Measurements from ENCODE around the gene TNFRSF13B.

The TNFRSF13B gene

GRCh38 chr17:16932611-16933010 is 39.3 kb downstream of the TNFRSF13B start:
- Mint-ChIP-seq H3K4me1 (no peaks in the 10 kb centered on the region), H3K4me3 (no peak overlapping the region), H3K27ac (no peak overlapping the region), H3K9me3 (no peaks in the 10 kb centered on the region), H3K27me3 (peaks cover under 1% of the 10 kb centered on the region)
- DNase-seq (no peak), ATAC-seq (no peak)

- H3K4me1 Mint-ChIP-seq: no peaks in the 10 kb centered on the region
- no peak for DNase-seq
- no peaks in the 10 kb centered on the region for H3K9me3 Mint-ChIP-seq
- no peak overlapping the region for H3K27ac Mint-ChIP-seq
- no peaks in the 10 kb centered on the region for H3K27me3 Mint-ChIP-seq
- no peak for ATAC-seq
- no peak overlapping the region for H3K4me3 Mint-ChIP-seq
Measured at GRCh38 chr17:16932156-16932555, 39.8 kb downstream of the TNFRSF13B start.

DNA sequence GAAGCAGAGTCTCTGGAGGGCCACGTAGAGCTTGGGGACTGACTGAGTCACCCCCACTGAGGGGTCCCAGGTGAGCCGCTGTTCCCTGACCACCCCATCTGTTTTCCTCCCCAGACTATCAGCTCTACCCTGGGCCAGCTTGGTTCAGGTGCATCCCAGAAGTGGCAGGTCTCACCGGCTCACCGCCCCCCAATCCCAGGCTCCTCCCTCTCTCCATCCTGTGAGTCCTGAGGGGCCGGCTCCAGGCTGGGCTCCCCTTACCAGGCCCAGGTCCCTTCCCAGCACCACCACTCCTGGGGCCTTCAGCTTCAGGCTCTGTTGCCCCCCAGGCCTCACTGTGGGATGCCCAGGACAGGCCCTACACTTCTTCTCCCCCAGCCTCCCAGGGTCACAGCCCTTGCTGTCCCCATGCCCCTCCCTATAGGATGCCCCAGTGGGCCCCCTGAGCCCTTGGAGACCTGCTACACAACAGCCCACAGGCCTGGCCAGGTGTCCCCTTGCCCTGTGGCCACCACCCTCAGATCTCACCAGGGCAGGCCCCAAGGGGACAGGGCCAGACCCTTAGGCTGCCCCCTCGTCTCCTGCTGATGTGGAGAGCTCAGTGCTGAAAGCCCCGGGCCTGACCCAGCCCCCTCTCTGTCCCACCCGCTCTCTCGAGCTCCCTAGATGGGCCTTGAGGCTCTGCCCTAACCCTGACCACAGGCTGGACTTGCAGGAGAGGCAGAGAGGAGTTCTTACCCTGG is 40.4 kb downstream of the TNFRSF13B start:
- peak overlapping the region in 1 of 2 donors; percentile 34 for H3K27ac Mint-ChIP-seq
- ATAC-seq (no peak), DNase-seq (no peak)
- H3K4me1 Mint-ChIP-seq: no peaks in the 10 kb centered on the region
- no peak overlapping the region for H3K4me3 Mint-ChIP-seq
- H3K27me3 Mint-ChIP-seq: no peaks in the 10 kb centered on the region
- H3K9me3 Mint-ChIP-seq: no peaks in the 10 kb centered on the region

- no peak for ATAC-seq
- Mint-ChIP-seq H3K27me3 (no peaks in the 10 kb centered on the region), H3K4me3 (no peak overlapping the region), H3K4me1 (no peaks in the 10 kb centered on the region), H3K27ac (peak overlapping the region; percentile 9 to 49), H3K9me3 (no peaks in the 10 kb centered on the region)
- DNase-seq: no peak
Measured at GRCh38 chr17:16930571-16931317, 41.2 kb downstream of the TNFRSF13B start.

GRCh38 chr17:16929757-16930520 is 42.0 kb downstream of the TNFRSF13B start:
- DNase-seq: no peak
- Mint-ChIP-seq H3K4me1 (no peaks in the 10 kb centered on the region), H3K27ac (peak overlapping the region in 1 of 2 donors; percentile 9), H3K4me3 (no peak overlapping the region), H3K9me3 (no peaks in the 10 kb centered on the region), H3K27me3 (no peaks in the 10 kb centered on the region)
- ATAC-seq: no peak

GRCh38 chr17:16929035-16929680 is 42.8 kb downstream of the TNFRSF13B start:
- DNase-seq: no peak
- no peaks in the 10 kb centered on the region for H3K27me3 Mint-ChIP-seq
- no peak for ATAC-seq
- H3K4me3 Mint-ChIP-seq: no peak overlapping the region
- no peaks in the 10 kb centered on the region for H3K4me1 Mint-ChIP-seq
- H3K27ac Mint-ChIP-seq: peak overlapping the region in 1 of 2 donors; percentile 35
- H3K9me3 Mint-ChIP-seq: no peaks in the 10 kb centered on the region

DNA sequence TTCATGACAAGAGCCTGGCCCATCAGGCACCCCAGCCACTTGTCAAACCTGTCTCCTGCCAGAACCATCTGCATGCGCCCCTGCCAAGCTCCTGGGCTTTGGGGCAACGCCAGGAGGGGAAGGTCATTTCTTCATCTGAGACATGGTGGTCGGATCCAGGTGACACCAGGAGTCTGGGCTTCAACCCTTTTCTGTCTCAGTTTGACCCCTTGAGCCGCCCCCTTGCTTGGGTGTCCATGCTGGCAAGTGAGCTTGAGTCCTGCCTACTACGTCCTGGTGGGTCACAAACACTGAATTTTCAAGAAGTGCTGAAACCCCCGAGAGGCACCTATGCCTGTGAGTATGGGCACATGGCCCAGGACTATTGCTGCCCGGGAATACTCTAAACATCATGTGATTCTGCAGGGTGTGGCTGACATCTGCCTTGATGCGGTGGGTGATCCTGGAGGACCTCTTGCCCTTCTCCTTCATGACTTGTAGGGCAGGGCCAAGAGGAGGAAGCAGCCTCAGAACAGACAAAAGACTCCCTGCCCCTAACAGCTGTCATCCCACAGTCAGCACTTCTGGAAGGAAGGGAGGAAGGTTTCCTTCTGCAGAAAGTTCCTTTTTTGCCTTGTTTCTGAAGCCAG is 43.4 kb downstream of the TNFRSF13B start:
- ATAC-seq: no peak

GRCh38 chr17:16927641-16928321 is 44.1 kb downstream of the TNFRSF13B start:
- no peak overlapping the region for H3K4me3 Mint-ChIP-seq

More for the DNA sequence above, 43.4 kb downstream of the TNFRSF13B start:
- Mint-ChIP-seq H3K4me3 (no peak overlapping the region), H3K9me3 (no peaks in the 10 kb centered on the region), H3K27ac (no peak overlapping the region), H3K27me3 (no peaks in the 10 kb centered on the region), H3K4me1 (no peaks in the 10 kb centered on the region)
- DNase-seq: no peak

DNA sequence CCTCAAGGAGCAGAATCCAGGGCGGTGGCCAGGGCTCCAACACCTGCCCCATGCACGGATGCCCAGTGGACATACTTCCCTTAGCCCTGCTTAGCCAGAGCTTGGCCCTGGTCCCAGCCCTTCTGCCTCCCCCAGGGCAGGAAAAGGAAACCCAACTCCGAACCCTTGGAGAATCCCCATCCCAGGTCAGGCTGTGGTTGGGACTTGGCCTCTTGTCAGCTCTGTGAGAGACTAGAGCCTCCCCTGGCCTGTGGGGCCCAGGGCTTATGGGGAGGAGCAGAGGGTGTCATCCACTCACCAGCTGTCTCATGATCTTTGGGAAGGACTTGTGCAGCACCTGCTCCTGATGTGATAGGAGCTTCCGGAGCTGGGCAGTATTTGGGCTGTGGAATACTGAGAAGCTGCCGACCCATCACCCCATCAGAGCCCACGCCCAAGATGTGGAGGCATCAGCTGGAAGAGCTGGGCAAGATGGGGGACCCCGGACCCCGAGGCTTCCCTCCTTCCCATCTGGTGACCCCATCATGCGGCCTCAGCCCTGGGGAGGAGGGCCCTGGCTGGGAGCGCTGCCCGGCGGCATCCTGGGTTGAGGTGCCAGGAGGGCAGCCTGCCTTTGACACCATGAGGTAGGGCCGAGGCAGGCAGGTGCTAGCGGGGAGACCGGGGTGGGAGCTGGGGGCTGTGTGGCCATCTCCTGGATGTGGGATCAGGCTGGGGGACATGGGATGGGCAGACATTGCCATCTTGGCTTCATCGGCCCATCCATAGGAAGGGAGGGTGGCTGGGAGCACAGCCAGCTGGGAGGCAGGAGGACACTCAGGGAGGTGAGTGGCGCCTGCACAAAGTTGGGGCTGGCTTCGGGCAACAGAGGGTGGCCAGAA is 45.1 kb downstream of the TNFRSF13B start:
- Mint-ChIP-seq H3K4me3 (no peak overlapping the region), H3K4me1 (no peaks in the 10 kb centered on the region), H3K27me3 (no peaks in the 10 kb centered on the region), H3K27ac (peak overlapping the region in 1 of 2 donors; percentile 27), H3K9me3 (no peaks in the 10 kb centered on the region)
- no peak for ATAC-seq
- DNase-seq: no peak

More at GRCh38 chr17:16927641-16928321, 44.1 kb downstream of the TNFRSF13B start:
- ATAC-seq (no peak), DNase-seq (no peak)
- no peaks in the 10 kb centered on the region for H3K4me1 Mint-ChIP-seq
- H3K27me3 Mint-ChIP-seq: no peaks in the 10 kb centered on the region
- no peak overlapping the region for H3K27ac Mint-ChIP-seq
- no peaks in the 10 kb centered on the region for H3K9me3 Mint-ChIP-seq

GRCh38 chr17:16926061-16926511 is 45.8 kb downstream of the TNFRSF13B start:
- ATAC-seq: no peak

GRCh38 chr17:16925461-16926060 is 46.4 kb downstream of the TNFRSF13B start:
- H3K4me3 Mint-ChIP-seq: no peak overlapping the region

More at GRCh38 chr17:16926061-16926511, 45.8 kb downstream of the TNFRSF13B start:
- no peaks in the 10 kb centered on the region for H3K4me1 Mint-ChIP-seq
- H3K4me3 Mint-ChIP-seq: no peak overlapping the region
- DNase-seq: no peak
- H3K9me3 Mint-ChIP-seq: no peaks in the 10 kb centered on the region
- H3K27ac Mint-ChIP-seq: peak overlapping the region in 1 of 2 donors; percentile 27
- H3K27me3 Mint-ChIP-seq: no peaks in the 10 kb centered on the region

GRCh38 chr17:16924696-16925440 is 47.0 kb downstream of the TNFRSF13B start:
- H3K4me1 Mint-ChIP-seq: no peaks in the 10 kb centered on the region

More at GRCh38 chr17:16925461-16926060, 46.4 kb downstream of the TNFRSF13B start:
- no peaks in the 10 kb centered on the region for H3K9me3 Mint-ChIP-seq
- ATAC-seq (peak; percentile 36), DNase-seq (no peak)
- H3K4me1 Mint-ChIP-seq: no peaks in the 10 kb centered on the region
- no peak overlapping the region for H3K27ac Mint-ChIP-seq
- no peaks in the 10 kb centered on the region for H3K27me3 Mint-ChIP-seq

More at GRCh38 chr17:16924696-16925440, 47.0 kb downstream of the TNFRSF13B start:
- Mint-ChIP-seq H3K27ac (peak overlapping the region in 1 of 2 donors; percentile 78), H3K4me3 (no peak overlapping the region), H3K9me3 (no peaks in the 10 kb centered on the region), H3K27me3 (no peaks in the 10 kb centered on the region)
- DNase-seq (no peak), ATAC-seq (no peak)
